ENCODE measurements around the gene CAPN11. TPM values are rescaled to one million over a fixed set of nuclear protein-coding genes. Genes with fewer than 3 reads are reported as not detected.

The CAPN11 gene
- total RNA-seq, 1 donor from 2014 or later, result not detected

- ChIA-PET POLR2A (interaction anchor here (0.6 kb wide), 1 partner anchor 71 kb away, joined by 3 read pairs; no protein-coding TSS in a partner anchor), CTCF (interaction anchor here (1.2 to 1.4 kb wide), 2 partner anchors 11 to 64 kb away, joined by 3 to 5 read pairs; partner anchors contain the start of gene CAPN11)
- no peak for TF ChIP-seq CTCF (IDR thresholded peaks at IDR 0.05)
- Mint-ChIP-seq H3K27me3 (peaks cover 23% of the 10 kb centered on the region), H3K27ac (no peak overlapping the region), H3K9me3 (no peaks in the 10 kb centered on the region), H3K36me3 (ENCODE audit: low read depth) (no peaks in the 10 kb centered on the region), H3K4me1 (peaks cover 2% of the 10 kb centered on the region), H3K4me3 (no peak overlapping the region)
- no peak for ATAC-seq (ENCODE audit: low read depth)
- DNase-seq, result no peak
- intact Hi-C loops (cut with micrococcal nuclease), result loop anchor here (5.0 kb wide), 1 partner anchor 287 kb away; no protein-coding TSS in a partner anchor
Observed at GRCh38 chr6:44169886-44170570, 11.4 kb downstream of the CAPN11 start.

GRCh38 chr6:44171899-44172546 lies 13.4 kb downstream of the CAPN11 start:
- ChIA-PET CTCF (interaction anchor here (0.8 to 2.2 kb wide), 11 partner anchors 11 to 166 kb away, joined by 3 to 39 read pairs (median 4); partner anchors contain the start of gene AARS2), POLR2A (interaction anchor here (0.6 to 1.5 kb wide), 2 partner anchors 75 to 141 kb away, joined by 3 to 5 read pairs; partner anchors contain the start of genes AARS2 and HSP90AB1)
- H3K4me1 Mint-ChIP-seq, result peaks cover 9% of the 10 kb centered on the region
- H3K27ac Mint-ChIP-seq, result no peak overlapping the region
- ATAC-seq (ENCODE audit: low read depth) (no peak), DNase-seq (no peak)
- intact Hi-C loops (cut with micrococcal nuclease), result loop anchor here (1.0 to 5.0 kb wide), 6 partner anchors 66 to 285 kb away; partner anchors contain the start of genes AARS2 and NFKBIE
- H3K27me3 Mint-ChIP-seq, result peaks cover 7% of the 10 kb centered on the region
- no peak overlapping the region for H3K4me3 Mint-ChIP-seq
- TF ChIP-seq CTCF (IDR thresholded peaks at IDR 0.05), result no peak
- H3K9me3 Mint-ChIP-seq, result no peaks in the 10 kb centered on the region
- H3K36me3 Mint-ChIP-seq (ENCODE audit: low read depth), result no peaks in the 10 kb centered on the region

GRCh38 chr6:44172731-44173500 lies 14.3 kb downstream of the CAPN11 start:
- Mint-ChIP-seq H3K27ac (no peak overlapping the region), H3K36me3 (ENCODE audit: low read depth) (no peaks in the 10 kb centered on the region), H3K9me3 (no peaks in the 10 kb centered on the region), H3K27me3 (peaks cover 7% of the 10 kb centered on the region), H3K4me1 (peaks cover 14% of the 10 kb centered on the region), H3K4me3 (no peak overlapping the region)
- ATAC-seq (ENCODE audit: low read depth) (peak; percentile 75), DNase-seq (peak; percentile 63)
- intact Hi-C loops (cut with micrococcal nuclease), result loop anchor here (1.0 to 5.0 kb wide), 6 partner anchors 65 to 284 kb away; partner anchors contain the start of genes AARS2 and NFKBIE
- POLR2A ChIA-PET, result interaction anchor here (1.5 kb wide), 1 partner anchor 75 kb away, joined by 5 read pairs; the partner anchor contains the start of gene HSP90AB1
- CTCF ChIA-PET, result interaction anchor here (0.6 to 2.2 kb wide), 18 partner anchors 11 to 165 kb away, joined by 3 to 39 read pairs (median 3); no protein-coding TSS in a partner anchor
- TF ChIP-seq CTCF (IDR thresholded peaks at IDR 0.05), result no peak

- H3K9me3 Mint-ChIP-seq, result no peaks in the 10 kb centered on the region
- intact Hi-C loops (cut with micrococcal nuclease), result no loop called here
- H3K4me3 Mint-ChIP-seq, result peak overlapping the region; percentile 38
- ATAC-seq (ENCODE audit: low read depth) (no peak), DNase-seq (no peak)
- ChIA-PET CTCF (interaction anchor here (0.9 to 2.2 kb wide), 2 partner anchors 92 to 163 kb away, joined by 3 to 7 read pairs; no protein-coding TSS in a partner anchor), POLR2A (interaction anchor here (3.0 kb wide), 1 partner anchor 70 kb away, joined by 15 read pairs; the partner anchor contains the start of gene HSP90AB1)
- peaks cover 14% of the 10 kb centered on the region for H3K4me1 Mint-ChIP-seq
- no peak for TF ChIP-seq CTCF (IDR thresholded peaks at IDR 0.05)
- H3K27me3 Mint-ChIP-seq, result peaks cover 3% of the 10 kb centered on the region
- no peaks in the 10 kb centered on the region for H3K36me3 Mint-ChIP-seq (ENCODE audit: low read depth)
- no peak overlapping the region for H3K27ac Mint-ChIP-seq
Observed at GRCh38 chr6:44176130-44176761, 17.6 kb downstream of the CAPN11 start.
